D341Med (cell line): ENCODE measurements around the gene TAS2R7.
"Not testable (repeated sequence)": the region's sequence is repeated elsewhere in the genome, so short reads cannot be mapped to it uniquely, and the experiment has no call there.

ENCODE experiments used
- DNase-seq: peaks from one replicate; pipeline ENCODE4 v3.0.0; 2012; ENCODE audit warnings: low spot score

TAS2R7 gene

GRCh38 chr12:10802587-10802986, at the start of gene TAS2R7:
TAS2R7 (minus strand) TSS chr12:10802627; CDS start chr12:10802570, 57 bp downstream.
- DNase-seq = no peak

- no peak for DNase-seq
Observed at GRCh38 chr12:10851243-10851858, 48.9 kb upstream of the TAS2R7 start.

GRCh38 chr12:10849425-10849878, 47.0 kb upstream of the TAS2R7 start, which contains the start of gene PRR4:
PRR4 (minus strand) TSS chr12:10849475; CDS start chr12:10849437, 38 bp downstream.
- no peak for DNase-seq

GRCh38 chr12:10847744-10848143, 45.3 kb upstream of the TAS2R7 start:
- DNase-seq = no peak

GRCh38 chr12:10842862-10843261, 40.4 kb upstream of the TAS2R7 start:
- no peak for DNase-seq

- DNase-seq = no peak
Observed at GRCh38 chr12:10838461-10838860, 36.0 kb upstream of the TAS2R7 start.

GRCh38 chr12:10829994-10830393, 27.6 kb upstream of the TAS2R7 start:
- no peak for DNase-seq

GRCh38 chr12:10826258-10826657, 23.8 kb upstream of the TAS2R7 start, which contains the start of gene TAS2R10:
TAS2R10 (minus strand) TSS chr12:10826358; CDS start chr12:10826269, 89 bp downstream.
- DNase-seq = no peak

- no peak for DNase-seq
Observed at GRCh38 chr12:10824957-10825356, 22.5 kb upstream of the TAS2R7 start.

- DNase-seq = no peak
Observed at GRCh38 chr12:10811883-10812536, 9.6 kb upstream of the TAS2R7 start.

GRCh38 chr12:10810068-10810467, 7.6 kb upstream of the TAS2R7 start, which contains the start of gene TAS2R9:
TAS2R9 (minus strand) TSS chr12:10810168; CDS start chr12:10810075, 93 bp downstream.
- DNase-seq = no peak

- no peak for DNase-seq
Observed at GRCh38 chr12:10807186-10807585, 4.8 kb upstream of the TAS2R7 start, which contains the start of gene TAS2R8. TAS2R8 (minus strand) TSS chr12:10807286; CDS start chr12:10806980, 306 bp downstream.

- DNase-seq = no peak
Observed at GRCh38 chr12:10801741-10802140, 686 bp downstream of the TAS2R7 start.

GRCh38 chr12:10794222-10794621, 8.2 kb downstream of the TAS2R7 start:
- DNase-seq = no peak

GRCh38 chr12:10791769-10792168, 10.7 kb downstream of the TAS2R7 start:
- not testable (repeated sequence) for DNase-seq

- DNase-seq = no peak
Observed at GRCh38 chr12:10783252-10783651, 19.2 kb downstream of the TAS2R7 start.

- DNase-seq = no peak
Observed at GRCh38 chr12:10779103-10779502, 23.3 kb downstream of the TAS2R7 start.

GRCh38 chr12:10771132-10771733, 31.2 kb downstream of the TAS2R7 start:
- peak; percentile 22 for DNase-seq

GRCh38 chr12:10759657-10760056, 42.8 kb downstream of the TAS2R7 start:
- no peak for DNase-seq

- DNase-seq = no peak
Observed at GRCh38 chr12:10756194-10756593, 46.2 kb downstream of the TAS2R7 start.

- DNase-seq = no peak
Observed at GRCh38 chr12:10753059-10753458, 49.4 kb downstream of the TAS2R7 start.
